GM12878 (cell line): ENCODE measurements around the gene DLL1.

Experiments used
- ASH2L ChIP-seq: fragments of 300-600, 200-600 bp; sonication (generic); IDR thresholded peaks from 2 replicates; pipeline ENCODE4 v1.6.1; 2017; ENCODE audit warnings: low read depth, mild to moderate bottlenecking, borderline replicate concordance
- HDAC6 ChIP-seq: fragments of 200-600 bp; sonication (generic); IDR thresholded peaks from one replicate; pipeline ENCODE4 v1.8.0; 2017; ENCODE audit warnings: antibody characterized with exemption; ENCODE audit not compliant: unreplicated experiment
- TF ChIP-seq, protein P1 (sequence below), 3 experiments: IDR thresholded peaks in 2 of 3; conservative IDR thresholded peaks in 1 of 3; 2 replicates each; pipeline ENCODE4 v1.5.1; 2011; ENCODE audit warnings: low read depth in 3 of 3, low read length in 3 of 3, mild to moderate bottlenecking in 3 of 3, control low read depth in 2 of 3, moderate library complexity in 2 of 3, inconsistent platforms in 1 of 3, mixed read lengths in 1 of 3; ENCODE audit not compliant: control insufficient read depth in 2 of 3, insufficient read depth in 1 of 3; ENCODE audit errors: extremely low read depth in 1 of 3

DNA sequence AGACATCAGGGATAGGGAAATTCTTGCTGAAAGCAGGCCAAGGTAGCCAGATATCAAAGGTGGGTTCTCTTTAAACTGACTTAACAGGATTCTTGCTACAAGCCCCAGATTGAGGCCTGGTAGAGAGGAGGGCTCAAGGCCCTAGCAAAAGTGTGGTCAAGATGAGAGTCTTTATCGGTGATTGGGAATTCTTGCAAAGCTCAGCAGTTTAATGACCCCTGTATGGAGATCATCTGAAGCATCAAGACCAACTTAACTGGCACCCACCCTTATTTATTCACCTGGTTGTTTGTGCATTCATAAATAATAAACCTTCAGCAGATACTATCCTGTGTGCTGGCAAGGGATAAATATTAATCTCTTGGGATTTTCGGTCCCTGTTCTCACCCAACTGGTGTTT, 22.0 kb upstream of the DLL1 start:
- TF ChIP-seq, protein P1, sequence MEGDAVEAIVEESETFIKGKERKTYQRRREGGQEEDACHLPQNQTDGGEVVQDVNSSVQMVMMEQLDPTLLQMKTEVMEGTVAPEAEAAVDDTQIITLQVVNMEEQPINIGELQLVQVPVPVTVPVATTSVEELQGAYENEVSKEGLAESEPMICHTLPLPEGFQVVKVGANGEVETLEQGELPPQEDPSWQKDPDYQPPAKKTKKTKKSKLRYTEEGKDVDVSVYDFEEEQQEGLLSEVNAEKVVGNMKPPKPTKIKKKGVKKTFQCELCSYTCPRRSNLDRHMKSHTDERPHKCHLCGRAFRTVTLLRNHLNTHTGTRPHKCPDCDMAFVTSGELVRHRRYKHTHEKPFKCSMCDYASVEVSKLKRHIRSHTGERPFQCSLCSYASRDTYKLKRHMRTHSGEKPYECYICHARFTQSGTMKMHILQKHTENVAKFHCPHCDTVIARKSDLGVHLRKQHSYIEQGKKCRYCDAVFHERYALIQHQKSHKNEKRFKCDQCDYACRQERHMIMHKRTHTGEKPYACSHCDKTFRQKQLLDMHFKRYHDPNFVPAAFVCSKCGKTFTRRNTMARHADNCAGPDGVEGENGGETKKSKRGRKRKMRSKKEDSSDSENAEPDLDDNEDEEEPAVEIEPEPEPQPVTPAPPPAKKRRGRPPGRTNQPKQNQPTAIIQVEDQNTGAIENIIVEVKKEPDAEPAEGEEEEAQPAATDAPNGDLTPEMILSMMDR (IDR thresholded peaks at IDR 0.05 in 2 of 3, conservative IDR thresholded peaks at IDR 0.05 in 1 of 3; ENCODE audit: control insufficient read depth in 2 of 3, extremely low read depth in 1 of 3, insufficient read depth in 1 of 3, low read depth in 3 of 3, low read length in 3 of 3): no peak
- no peak for TF ChIP-seq HDAC6
- no peak for TF ChIP-seq ASH2L
